CD4-positive, alpha-beta memory T cell (primary cell): Measurements from ENCODE around the gene URAD. TPM values are rescaled to one million over a fixed set of nuclear protein-coding genes. Genes with fewer than 3 reads are reported as not detected.

Source experiments
- CTCF ChIA-PET: fragments of 350-600 bp; sonication (Branson Sonifier 250); formaldehyde crosslinking; loops from one replicate; lab custom pipeline; 2021; ENCODE audit warnings: inconsistent platforms; ENCODE audit not compliant: partially characterized antibody; lab: Charles Lee
- POLR2A ChIA-PET: fragments of 350-600 bp; sonication (Branson Sonifier 250); formaldehyde crosslinking; loops from one replicate; lab custom pipeline; 2021; ENCODE audit not compliant: partially characterized antibody; lab: Charles Lee
- DNase-seq, 5 donors: peaks; one replicate each; pipeline versions ENCODE4 v3.0.0 to v3.0.0-alpha.2; 2020 to 2022; ENCODE audit warnings: mixed read lengths in 1 of 5
- H3K27ac ChIP-seq: one replicate; pipeline ENCODE4 v1.7.0; 2013; ENCODE audit warnings: low read depth, low read length
- H3K27me3 ChIP-seq: 2 replicates; pipeline ENCODE4 v1.7.0; 2013; ENCODE audit warnings: mild to moderate bottlenecking, low read length, moderate library complexity; ENCODE audit not compliant: insufficient read depth
- H3K36me3 ChIP-seq: 2 replicates; pipeline ENCODE4 v1.7.0; 2013; ENCODE audit warnings: mild to moderate bottlenecking, low read length, moderate library complexity; ENCODE audit not compliant: insufficient read depth
- H3K4me1 ChIP-seq: 2 replicates; pipeline ENCODE4 v1.7.0; 2013; ENCODE audit warnings: mild to moderate bottlenecking, low read length, moderate library complexity; ENCODE audit not compliant: insufficient read depth
- H3K4me3 ChIP-seq, 2 donors: one replicate each; pipeline ENCODE4 v1.7.0; 2013; ENCODE audit warnings: low read length in 2 of 2, mild to moderate bottlenecking in 1 of 2
- H3K9me3 ChIP-seq, 2 donors: one replicate each; pipeline ENCODE4 v1.7.0; 2013; ENCODE audit warnings: low read length in 2 of 2, control low read depth in 1 of 2; ENCODE audit not compliant: control insufficient read depth in 1 of 2
- H3K27ac Mint-ChIP-seq, 7 donors: one replicate each; pipeline ENCODE4 v1.8.0; 2020 to 2021; ENCODE audit warnings: mixed read lengths in 7 of 7, mild to moderate bottlenecking in 6 of 7, inconsistent platforms in 3 of 7, moderate library complexity in 3 of 7
- H3K27me3 Mint-ChIP-seq, 2 donors: one replicate each; pipeline ENCODE4 v1.8.0; 2020 to 2021; ENCODE audit warnings: mixed read lengths in 2 of 2
- H3K36me3 Mint-ChIP-seq, 2 donors: one replicate each; pipeline ENCODE4 v1.8.0; 2020 to 2021; ENCODE audit warnings: mixed read lengths in 2 of 2, inconsistent platforms in 1 of 2, mild to moderate bottlenecking in 1 of 2
- H3K4me1 Mint-ChIP-seq, 4 donors: one replicate each; pipeline ENCODE4 v1.8.0; 2020 to 2021; ENCODE audit warnings: mixed read lengths in 4 of 4, mild to moderate bottlenecking in 1 of 4
- H3K4me3 Mint-ChIP-seq, 8 donors: one replicate each; pipeline ENCODE4 v1.8.0; 2020 to 2021; ENCODE audit warnings: mixed read lengths in 8 of 8, mild to moderate bottlenecking in 7 of 8, moderate library complexity in 6 of 8, inconsistent platforms in 3 of 8
- H3K9me3 Mint-ChIP-seq, 8 donors: one replicate each; pipeline ENCODE4 v1.8.0; 2020 to 2021; ENCODE audit warnings: mixed read lengths in 8 of 8, mild to moderate bottlenecking in 5 of 8, inconsistent platforms in 3 of 8, moderate library complexity in 1 of 8
- intact Hi-C: fragments of 100-400 bp; cut with micrococcal nuclease; formaldehyde crosslinking; loops from one replicate; pipeline ENCODE4 v1.15.1; 2023
- polyA plus RNA-seq, 2 donors: library from polyadenylated mRNA; unstranded; fragments of 300-500 nt; fragmentation: Illumina TruSeq; gene quantifications; one replicate each; pipeline ENCODE4 v1.2.3, GENCODE V29; 2021
- total RNA-seq, 2 experiments: library from RNA; stranded (reverse); gene quantifications; one replicate each; pipeline ENCODE4 v1.2.3, GENCODE V29; 2021

URAD gene
- total and polyA plus RNA-seq, 4 experiments from 2014 or later, result not detected

- Mint-ChIP-seq H3K36me3 (no peaks in the 10 kb centered on the region), H3K27me3 (peaks cover 0 to 8% of the 10 kb centered on the region in 2 donors), H3K9me3 (peaks cover 0 to 2% (median 0%) of the 10 kb centered on the region in 8 donors), H3K4me3 (no peak overlapping the region), H3K4me1 (peaks cover 0 to 3% (median 0%) of the 10 kb centered on the region in 4 donors), H3K27ac (peak overlapping the region in 1 of 7 donors; percentile 13)
- H3K4me1 ChIP-seq, result no peaks in the 10 kb centered on the region
- H3K9me3 ChIP-seq, result no peaks in the 10 kb centered on the region
- no peak overlapping the region for H3K4me3 ChIP-seq
- ChIA-PET POLR2A (no interaction called here), CTCF (interaction anchor here (0.6 to 4.5 kb wide), 3 partner anchors 13 to 608 kb away, joined by 3 to 26 read pairs (median 4); no protein-coding TSS in a partner anchor)
- no peak for DNase-seq
- no peaks in the 10 kb centered on the region for H3K36me3 ChIP-seq
- no peak overlapping the region for H3K27ac ChIP-seq
- intact Hi-C loops, result no loop called here
- H3K27me3 ChIP-seq, result no peaks in the 10 kb centered on the region
These were observed 9.5 kb upstream of the URAD start for GRCh38 chr13:27997904-27998522.

GRCh38 chr13:27991881-27992280, 3.4 kb upstream of the URAD start:
- Mint-ChIP-seq H3K4me1 (no peaks in the 10 kb centered on the region), H3K36me3 (no peaks in the 10 kb centered on the region), H3K4me3 (no peak overlapping the region), H3K27me3 (peaks cover 4 to 15% of the 10 kb centered on the region in 2 donors), H3K27ac (no peak overlapping the region), H3K9me3 (no peaks in the 10 kb centered on the region)
- H3K36me3 ChIP-seq, result no peaks in the 10 kb centered on the region
- intact Hi-C loops, result no loop called here
- no peaks in the 10 kb centered on the region for H3K27me3 ChIP-seq
- ChIA-PET CTCF (no interaction called here), POLR2A (no interaction called here)
- no peaks in the 10 kb centered on the region for H3K9me3 ChIP-seq
- no peak overlapping the region for H3K27ac ChIP-seq
- DNase-seq, result no peak
- no peak overlapping the region for H3K4me3 ChIP-seq
- H3K4me1 ChIP-seq, result no peaks in the 10 kb centered on the region

- intact Hi-C loops, result no loop called here
- CTCF ChIA-PET, result interaction anchor here (0.9 to 13.0 kb wide), 10 partner anchors 11 to 1015 kb away, joined by 3 to 189 read pairs (median 22); no protein-coding TSS in a partner anchor
- no peak overlapping the region for H3K4me3 Mint-ChIP-seq
- H3K9me3 ChIP-seq, result no peaks in the 10 kb centered on the region
- peaks cover 4 to 5% (median 5%) of the 10 kb centered on the region in 4 donors for H3K4me1 Mint-ChIP-seq
- no peaks in the 10 kb centered on the region for H3K4me1 ChIP-seq
- H3K27ac ChIP-seq, result no peak overlapping the region
- no peaks in the 10 kb centered on the region for H3K9me3 Mint-ChIP-seq
- no peak for DNase-seq
- H3K27ac Mint-ChIP-seq, result no peak overlapping the region
- H3K36me3 Mint-ChIP-seq, result no peaks in the 10 kb centered on the region
- peaks cover 3% of the 10 kb centered on the region for H3K27me3 ChIP-seq
- POLR2A ChIA-PET, result no interaction called here
- H3K36me3 ChIP-seq, result no peaks in the 10 kb centered on the region
- H3K4me3 ChIP-seq, result no peak overlapping the region
- H3K27me3 Mint-ChIP-seq, result peaks cover 28 to 38% of the 10 kb centered on the region in 2 donors
These were observed 2.9 kb downstream of the URAD start for GRCh38 chr13:27985600-27985999.

- intact Hi-C loops, result no loop called here
- Mint-ChIP-seq H3K4me1 (peaks cover 10 to 27% (median 20%) of the 10 kb centered on the region in 4 donors), H3K9me3 (no peaks in the 10 kb centered on the region), H3K27me3 (peaks cover 45 to 53% of the 10 kb centered on the region in 2 donors), H3K27ac (no peak overlapping the region), H3K4me3 (no peak overlapping the region), H3K36me3 (no peaks in the 10 kb centered on the region)
- H3K4me3 ChIP-seq, result no peak overlapping the region
- ChIA-PET CTCF (interaction anchor here (4.1 to 13.0 kb wide), 5 partner anchors 15 to 997 kb away, joined by 25 to 189 read pairs (median 45); no protein-coding TSS in a partner anchor), POLR2A (no interaction called here)
- peaks cover 11% of the 10 kb centered on the region for H3K4me1 ChIP-seq
- H3K27ac ChIP-seq, result no peak overlapping the region
- no peak for DNase-seq
- H3K36me3 ChIP-seq, result no peaks in the 10 kb centered on the region
- peaks cover 14% of the 10 kb centered on the region for H3K27me3 ChIP-seq
- H3K9me3 ChIP-seq, result no peaks in the 10 kb centered on the region
These were observed 6.1 kb downstream of the URAD start for GRCh38 chr13:27982361-27982760.

GRCh38 chr13:27981006-27981708, 7.3 kb downstream of the URAD start:
- H3K9me3 Mint-ChIP-seq, result no peaks in the 10 kb centered on the region
- no peak overlapping the region for H3K27ac Mint-ChIP-seq
- DNase-seq, result no peak
- ChIA-PET POLR2A (no interaction called here), CTCF (interaction anchor here (0.7 to 13.0 kb wide), 3 partner anchors 145 to 620 kb away, joined by 4 to 189 read pairs (median 100); no protein-coding TSS in a partner anchor)
- H3K27ac ChIP-seq, result no peak overlapping the region
- no peaks in the 10 kb centered on the region for H3K36me3 ChIP-seq
- H3K27me3 ChIP-seq, result peaks cover 14% of the 10 kb centered on the region
- peaks cover 50 to 57% of the 10 kb centered on the region in 2 donors for H3K27me3 Mint-ChIP-seq
- H3K4me3 ChIP-seq, result no peak overlapping the region
- peaks cover 10 to 31% (median 20%) of the 10 kb centered on the region in 4 donors for H3K4me1 Mint-ChIP-seq
- intact Hi-C loops, result no loop called here
- peak overlapping the region in 3 of 8 donors; percentile 44 to 65 (median 47) for H3K4me3 Mint-ChIP-seq
- H3K36me3 Mint-ChIP-seq, result no peaks in the 10 kb centered on the region
- peaks cover 11% of the 10 kb centered on the region for H3K4me1 ChIP-seq
- H3K9me3 ChIP-seq, result no peaks in the 10 kb centered on the region

GRCh38 chr13:27980280-27980998, 8.1 kb downstream of the URAD start:
- peaks cover 14% of the 10 kb centered on the region for H3K27me3 ChIP-seq
- intact Hi-C loops, result no loop called here
- peaks cover 0 to 3% (median 0%) of the 10 kb centered on the region in 8 donors for H3K9me3 Mint-ChIP-seq

More at GRCh38 chr13:27980280-27980998, 8.1 kb downstream of the URAD start:
- peaks cover 10 to 38% (median 21%) of the 10 kb centered on the region in 4 donors for H3K4me1 Mint-ChIP-seq
- Histone ChIP-seq H3K9me3 (no peaks in the 10 kb centered on the region), H3K4me1 (peaks cover 11% of the 10 kb centered on the region), H3K36me3 (no peaks in the 10 kb centered on the region), H3K27ac (no peak overlapping the region), H3K4me3 (no peak overlapping the region)
- ChIA-PET CTCF (interaction anchor here (0.7 to 13.0 kb wide), 4 partner anchors 144 to 619 kb away, joined by 4 to 189 read pairs (median 52); no protein-coding TSS in a partner anchor), POLR2A (no interaction called here)
- H3K36me3 Mint-ChIP-seq, result no peaks in the 10 kb centered on the region
- H3K27ac Mint-ChIP-seq, result no peak overlapping the region
- H3K4me3 Mint-ChIP-seq, result peak overlapping the region in 6 of 8 donors; percentile 28 to 71 (median 60)
- peaks cover 56 to 63% of the 10 kb centered on the region in 2 donors for H3K27me3 Mint-ChIP-seq
- DNase-seq, result no peak
